GM20000 (cell line): ENCODE measurements around the gene KCNG4.

Experiments
- DNase-seq: peaks from one replicate; pipeline ENCODE4 v3.0.0; 2012; ENCODE audit warnings: low spot score
- TF ChIP-seq, protein P1 (sequence below): IDR thresholded peaks from 2 replicates; pipeline ENCODE4 v1.5.1; 2012; ENCODE audit warnings: mild to moderate bottlenecking, control low read depth; ENCODE audit errors: extremely low read depth, missing control alignments

KCNG4 gene

DNA sequence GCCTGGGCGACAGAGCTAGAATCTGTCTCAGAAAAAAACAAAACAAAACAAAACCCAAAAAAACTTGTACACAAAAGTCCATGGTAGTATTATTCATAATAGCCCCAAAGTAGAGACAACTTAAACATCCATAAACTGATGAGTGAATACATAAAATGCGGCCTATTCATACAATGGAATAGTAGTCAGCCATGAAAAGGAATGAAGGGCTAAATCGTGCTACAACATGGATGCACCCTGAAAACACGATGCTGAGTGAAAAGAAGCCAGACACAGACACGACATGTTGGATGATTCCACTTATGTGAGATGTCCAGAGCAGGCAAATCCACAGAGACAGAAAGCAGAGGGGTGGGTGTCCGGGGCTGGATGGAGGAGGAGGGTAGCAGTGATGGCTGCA is 12.3 kb downstream of the KCNG4 start:
- TF ChIP-seq, protein P1, sequence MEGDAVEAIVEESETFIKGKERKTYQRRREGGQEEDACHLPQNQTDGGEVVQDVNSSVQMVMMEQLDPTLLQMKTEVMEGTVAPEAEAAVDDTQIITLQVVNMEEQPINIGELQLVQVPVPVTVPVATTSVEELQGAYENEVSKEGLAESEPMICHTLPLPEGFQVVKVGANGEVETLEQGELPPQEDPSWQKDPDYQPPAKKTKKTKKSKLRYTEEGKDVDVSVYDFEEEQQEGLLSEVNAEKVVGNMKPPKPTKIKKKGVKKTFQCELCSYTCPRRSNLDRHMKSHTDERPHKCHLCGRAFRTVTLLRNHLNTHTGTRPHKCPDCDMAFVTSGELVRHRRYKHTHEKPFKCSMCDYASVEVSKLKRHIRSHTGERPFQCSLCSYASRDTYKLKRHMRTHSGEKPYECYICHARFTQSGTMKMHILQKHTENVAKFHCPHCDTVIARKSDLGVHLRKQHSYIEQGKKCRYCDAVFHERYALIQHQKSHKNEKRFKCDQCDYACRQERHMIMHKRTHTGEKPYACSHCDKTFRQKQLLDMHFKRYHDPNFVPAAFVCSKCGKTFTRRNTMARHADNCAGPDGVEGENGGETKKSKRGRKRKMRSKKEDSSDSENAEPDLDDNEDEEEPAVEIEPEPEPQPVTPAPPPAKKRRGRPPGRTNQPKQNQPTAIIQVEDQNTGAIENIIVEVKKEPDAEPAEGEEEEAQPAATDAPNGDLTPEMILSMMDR = no peak
- DNase-seq = no peak

DNA sequence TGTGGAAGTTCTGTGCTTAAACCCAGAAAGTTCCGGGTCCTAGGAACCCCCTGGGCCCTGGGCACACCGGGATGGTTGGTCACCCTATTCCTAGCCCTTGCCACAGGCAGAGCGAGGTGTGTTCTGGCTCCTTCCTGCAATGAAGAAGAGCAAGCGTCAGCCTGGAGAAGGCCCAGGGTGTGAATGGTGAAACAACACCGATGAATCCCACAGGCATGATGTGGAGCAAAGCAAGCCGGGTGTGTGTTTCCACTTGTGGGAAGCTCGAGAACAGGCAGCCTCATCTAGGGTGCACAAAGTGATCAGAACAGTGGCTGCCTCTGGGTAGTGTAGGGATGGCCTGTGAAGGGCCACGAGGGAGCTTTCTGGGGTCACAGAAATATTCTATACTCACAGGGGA is 13.8 kb downstream of the KCNG4 start:
- no peak for DNase-seq
- TF ChIP-seq, protein P1 = no peak

DNA sequence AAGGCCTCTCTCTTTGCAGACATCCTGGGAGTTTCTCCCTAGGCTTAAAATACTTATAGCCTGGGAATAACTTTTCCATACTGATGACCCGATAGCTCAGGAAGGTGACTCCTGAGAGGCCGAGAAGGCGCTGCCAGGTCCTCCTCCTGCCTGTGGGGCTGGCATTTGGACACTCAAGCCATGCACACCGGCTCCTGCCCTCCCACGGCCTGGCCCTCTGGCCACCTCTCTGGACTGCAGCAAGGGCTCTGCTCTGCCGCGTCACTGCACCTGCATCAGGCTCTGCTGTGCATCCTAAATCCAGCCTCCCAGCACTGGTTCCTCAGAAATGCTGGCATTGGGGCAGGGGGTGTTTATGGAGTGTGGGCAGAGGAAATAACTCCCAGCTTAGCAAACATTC is 14.2 kb downstream of the KCNG4 start:
- no peak for DNase-seq
- TF ChIP-seq, protein P1 = no peak

DNA sequence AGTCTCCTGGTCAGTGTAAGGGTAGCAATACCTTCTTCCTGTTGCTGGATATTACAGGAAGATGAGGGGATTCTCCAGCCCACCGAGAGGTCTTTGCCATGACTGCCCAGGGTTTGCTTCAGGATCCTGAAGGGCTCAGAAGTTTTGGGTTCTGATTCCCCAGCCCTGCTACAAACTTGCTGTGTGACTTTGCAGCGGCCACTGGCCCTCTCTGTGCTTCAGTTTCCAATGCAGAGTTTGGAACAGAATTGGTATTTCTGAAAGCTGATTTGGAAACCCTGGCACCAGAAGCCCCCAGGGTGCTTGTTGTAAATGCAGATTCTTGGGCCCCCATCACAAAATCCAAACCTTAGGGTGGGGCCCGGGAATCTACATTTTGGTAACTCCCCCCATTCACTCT is 14.7 kb downstream of the KCNG4 start:
- TF ChIP-seq, protein P1 = no peak
- DNase-seq = no peak

DNA sequence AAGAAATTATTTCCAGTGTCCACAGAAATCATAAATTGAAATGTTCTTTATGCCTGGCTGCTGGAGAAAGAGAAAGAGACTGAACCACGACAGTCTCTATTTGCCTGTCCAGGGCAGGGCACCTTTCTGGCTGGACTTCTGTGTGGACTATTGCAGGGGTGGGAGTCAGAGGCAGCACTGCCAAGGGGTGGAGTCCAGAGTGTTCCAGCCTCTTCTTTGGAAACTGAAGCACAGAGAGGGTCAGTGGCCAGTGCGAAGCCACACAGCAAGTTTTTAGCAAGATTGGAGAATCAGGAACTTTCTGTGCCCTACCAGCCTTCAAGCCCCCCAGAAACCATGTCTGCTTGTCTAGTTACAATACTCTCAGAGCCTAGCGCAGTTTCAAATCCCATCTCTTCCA is 15.3 kb downstream of the KCNG4 start:
- TF ChIP-seq, protein P1 = no peak
- DNase-seq = no peak

DNA sequence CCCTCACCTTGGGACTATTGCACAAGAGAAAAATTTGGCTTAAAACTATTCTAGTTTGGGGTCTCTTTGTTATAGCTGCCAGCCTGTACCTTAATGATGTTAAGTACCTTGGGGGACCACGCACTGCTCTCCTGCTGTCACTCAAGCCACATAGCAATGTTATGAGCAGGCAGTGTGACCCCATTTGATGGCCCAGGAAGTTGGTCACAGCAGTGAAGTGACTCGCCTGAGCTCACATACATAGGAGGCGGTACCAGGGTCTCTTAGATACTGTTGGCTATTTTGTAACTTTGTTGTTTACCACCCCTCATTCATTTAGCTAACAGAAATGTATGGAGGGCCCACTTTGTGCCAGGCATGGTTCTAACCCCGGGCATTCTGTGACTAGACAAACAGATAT is 16.4 kb downstream of the KCNG4 start:
- TF ChIP-seq, protein P1 = no peak
- no peak for DNase-seq

DNA sequence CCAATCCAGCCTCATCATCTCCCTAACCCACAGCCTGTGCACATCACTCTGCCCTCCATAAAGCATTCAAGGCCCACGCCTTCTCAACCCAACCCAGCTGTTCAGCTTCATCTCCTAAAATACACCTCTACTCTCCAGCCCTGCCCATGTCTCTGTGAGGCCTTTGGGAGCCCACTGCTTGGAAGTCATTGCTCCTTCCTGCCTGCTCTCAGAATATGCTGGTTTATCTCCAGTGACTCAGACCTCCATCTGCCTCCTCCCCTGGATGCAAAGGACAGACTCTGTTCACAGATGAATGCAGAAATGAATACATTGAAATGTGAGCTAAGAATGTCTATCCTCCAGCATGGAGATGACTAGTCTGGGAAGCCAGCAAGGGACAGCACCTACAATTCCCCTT is 19.0 kb downstream of the KCNG4 start:
- TF ChIP-seq, protein P1 = no peak
- no peak for DNase-seq

DNA sequence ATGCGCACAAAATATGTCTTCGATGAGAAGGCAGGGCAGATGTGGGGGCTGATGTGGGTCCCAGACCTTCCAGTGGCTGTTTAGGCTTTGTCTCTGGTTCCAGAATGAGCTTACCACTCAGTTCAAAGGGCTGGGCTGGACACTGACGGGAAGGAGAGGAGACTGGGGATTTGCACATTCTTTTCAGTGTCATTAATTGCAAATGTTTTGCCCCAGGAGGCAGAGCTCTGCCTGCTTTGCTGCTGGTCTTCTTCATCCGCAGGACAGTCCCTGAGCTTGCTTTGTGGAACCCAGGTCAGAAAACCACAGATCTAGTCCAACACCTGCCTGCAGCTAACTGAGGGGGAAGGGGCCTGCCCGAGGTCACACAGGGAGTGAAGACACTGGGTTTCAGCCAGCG is 20.9 kb downstream of the KCNG4 start:
- TF ChIP-seq, protein P1 = no peak
- DNase-seq = no peak
